NCI-H1092 treated with DMSO at 0.1 percent for 48 hours (cell line): ENCODE data around the gene AKAP17A.
A peak's percentile ranks its signal among the peaks of the same experiment; 100 is the strongest.
"Not testable (repeated sequence)": the region's sequence is repeated elsewhere in the genome, so short reads cannot be mapped to it uniquely, and the experiment has no call there.

ENCODE experiments used
- DNase-seq: peaks from one replicate; lab custom pipeline; 2025; lab: John Stamatoyannopoulos, UW

Gene AKAP17A, protein sequence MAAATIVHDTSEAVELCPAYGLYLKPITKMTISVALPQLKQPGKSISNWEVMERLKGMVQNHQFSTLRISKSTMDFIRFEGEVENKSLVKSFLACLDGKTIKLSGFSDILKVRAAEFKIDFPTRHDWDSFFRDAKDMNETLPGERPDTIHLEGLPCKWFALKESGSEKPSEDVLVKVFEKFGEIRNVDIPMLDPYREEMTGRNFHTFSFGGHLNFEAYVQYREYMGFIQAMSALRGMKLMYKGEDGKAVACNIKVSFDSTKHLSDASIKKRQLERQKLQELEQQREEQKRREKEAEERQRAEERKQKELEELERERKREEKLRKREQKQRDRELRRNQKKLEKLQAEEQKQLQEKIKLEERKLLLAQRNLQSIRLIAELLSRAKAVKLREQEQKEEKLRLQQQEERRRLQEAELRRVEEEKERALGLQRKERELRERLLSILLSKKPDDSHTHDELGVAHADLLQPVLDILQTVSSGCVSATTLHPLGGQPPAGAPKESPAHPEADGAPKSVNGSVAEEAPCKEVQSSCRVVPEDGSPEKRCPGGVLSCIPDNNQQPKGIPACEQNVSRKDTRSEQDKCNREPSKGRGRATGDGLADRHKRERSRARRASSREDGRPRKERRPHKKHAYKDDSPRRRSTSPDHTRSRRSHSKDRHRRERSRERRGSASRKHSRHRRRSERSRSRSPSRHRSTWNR

DNA sequence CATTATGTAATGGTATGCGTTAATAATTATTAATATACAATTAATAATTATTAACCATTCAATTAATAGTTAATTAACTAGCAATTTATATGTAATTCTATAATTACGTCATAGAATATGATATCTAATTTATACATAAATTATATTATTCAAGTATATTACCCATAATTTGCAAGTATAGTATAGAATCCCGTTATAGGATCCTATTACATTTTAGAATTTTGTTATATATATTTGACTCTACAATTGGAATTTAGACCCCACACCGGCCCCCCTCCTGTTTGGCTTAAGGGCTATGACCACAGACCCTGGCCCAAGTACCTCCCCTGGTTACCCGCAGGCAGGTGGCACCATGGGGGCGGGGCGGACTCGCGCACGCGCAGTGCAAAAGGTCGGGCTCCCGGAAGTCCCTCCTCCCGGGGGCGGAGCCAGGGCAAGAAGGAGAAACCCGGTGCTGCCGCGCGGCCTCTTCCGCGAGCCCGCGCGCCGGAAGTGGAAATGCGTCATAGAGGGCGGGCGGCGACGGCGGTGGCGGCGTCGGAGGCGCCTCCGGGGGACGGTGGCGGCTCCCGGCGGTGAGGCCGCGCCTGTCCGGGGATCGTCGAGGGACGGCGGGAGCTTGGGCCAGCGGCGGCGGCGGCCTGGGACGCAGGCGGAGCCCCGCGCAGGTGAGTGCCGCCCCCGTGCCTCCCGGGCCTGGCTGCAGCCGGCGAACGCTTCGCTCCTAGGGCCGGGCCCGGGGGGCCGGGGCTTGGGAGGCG lies at the start of gene AKAP17A:
TSS of gene AKAP17A (plus strand) at position 503 of the 761 bp plus-strand sequence. CDS start 1,859 bp downstream, outside the sequence.
- DNase-seq, result peak; percentile 96

DNA sequence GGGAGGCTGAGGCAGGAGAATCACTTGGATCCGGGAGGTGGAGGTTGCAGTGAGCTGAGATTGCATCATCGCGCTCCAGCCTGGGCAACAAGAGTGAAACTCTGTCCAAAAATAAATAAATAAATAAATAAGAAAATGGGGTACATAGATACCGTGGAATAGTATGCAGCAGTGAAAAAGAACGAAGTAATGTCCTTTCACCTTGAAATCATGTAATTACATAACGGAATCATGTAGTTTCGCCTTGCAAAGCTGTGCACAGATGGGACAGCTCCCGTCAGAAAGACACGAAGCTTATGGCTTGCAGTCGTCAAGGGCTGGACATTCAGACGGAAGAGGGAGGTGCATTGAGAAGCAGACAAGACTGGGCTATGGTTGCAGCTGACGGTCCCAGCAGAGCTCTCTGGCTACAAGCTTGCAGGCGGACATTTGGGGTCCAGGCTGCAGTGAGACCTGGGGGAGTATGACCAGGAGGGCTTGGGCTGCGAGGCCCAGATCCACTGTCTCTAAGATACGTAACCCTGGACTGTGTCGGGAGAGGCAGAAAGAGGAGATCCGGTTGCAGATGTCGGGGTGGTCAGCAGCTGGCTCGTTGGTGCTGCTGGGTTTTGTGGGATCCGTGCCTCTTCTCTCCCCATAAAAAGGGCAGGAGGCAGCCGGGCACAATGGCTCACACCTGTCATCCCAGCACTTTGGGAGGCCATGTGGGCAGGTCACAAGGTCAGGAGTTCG lies 48.2 kb upstream of the AKAP17A start:
- no peak for DNase-seq

DNA sequence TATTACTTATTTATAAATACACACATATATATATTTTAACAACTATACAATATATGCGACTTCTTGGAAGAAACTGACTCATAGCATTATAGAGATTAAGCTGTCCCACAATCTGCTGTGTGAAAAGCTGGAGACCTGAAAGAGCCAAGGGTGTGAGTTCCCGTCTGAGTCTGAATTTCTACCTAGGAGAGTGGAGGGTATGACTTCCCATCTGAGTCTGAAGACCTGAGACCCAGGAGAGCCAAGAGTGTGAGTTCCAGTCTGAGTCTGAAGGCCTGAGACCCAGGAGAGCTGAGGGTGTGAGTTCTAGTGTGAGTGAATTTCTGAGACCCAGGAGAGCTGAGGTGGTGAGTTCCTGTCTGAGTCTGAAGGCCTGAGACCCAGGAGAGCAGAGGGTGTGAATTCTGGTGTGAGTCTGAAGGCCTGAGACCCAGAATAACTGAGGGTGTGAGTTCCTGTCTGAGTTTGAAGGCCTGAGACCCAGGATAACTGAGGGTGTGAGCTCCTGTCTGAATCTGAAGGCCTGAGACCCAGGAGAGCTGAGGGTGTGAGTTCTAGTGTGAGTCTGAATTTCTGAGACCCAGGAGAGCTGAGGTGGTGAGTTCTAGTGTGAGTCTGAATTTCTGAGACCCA lies 45.5 kb upstream of the AKAP17A start:
- DNase-seq, result no peak

DNA sequence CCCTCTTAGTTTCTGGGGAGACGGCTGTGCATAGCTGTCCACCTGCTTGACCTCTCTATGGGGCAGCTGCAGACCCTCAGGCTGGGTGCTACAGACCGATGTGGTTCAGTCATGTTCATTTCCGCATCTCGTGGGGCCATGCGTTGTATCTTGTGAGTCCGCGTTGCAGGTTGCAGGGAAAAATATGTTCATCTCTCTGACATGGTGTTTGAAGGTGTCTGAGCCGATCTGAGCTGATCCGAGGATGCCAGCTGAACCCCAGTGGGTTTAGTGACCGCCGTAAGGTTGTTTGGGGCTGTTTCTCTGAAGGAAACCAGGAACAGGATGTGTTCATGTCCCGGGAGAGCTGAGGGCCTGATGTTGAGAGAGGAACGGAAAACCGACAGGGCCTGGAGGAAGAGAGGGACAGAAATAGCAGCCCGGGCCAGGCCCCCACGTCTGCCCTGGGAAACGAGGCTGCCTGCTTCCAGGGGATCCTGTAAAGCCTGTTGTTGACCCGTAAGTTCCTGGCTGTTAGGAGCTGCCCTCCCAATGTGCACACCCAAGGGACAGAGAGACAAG lies 44.6 kb upstream of the AKAP17A start:
- no peak for DNase-seq

DNA sequence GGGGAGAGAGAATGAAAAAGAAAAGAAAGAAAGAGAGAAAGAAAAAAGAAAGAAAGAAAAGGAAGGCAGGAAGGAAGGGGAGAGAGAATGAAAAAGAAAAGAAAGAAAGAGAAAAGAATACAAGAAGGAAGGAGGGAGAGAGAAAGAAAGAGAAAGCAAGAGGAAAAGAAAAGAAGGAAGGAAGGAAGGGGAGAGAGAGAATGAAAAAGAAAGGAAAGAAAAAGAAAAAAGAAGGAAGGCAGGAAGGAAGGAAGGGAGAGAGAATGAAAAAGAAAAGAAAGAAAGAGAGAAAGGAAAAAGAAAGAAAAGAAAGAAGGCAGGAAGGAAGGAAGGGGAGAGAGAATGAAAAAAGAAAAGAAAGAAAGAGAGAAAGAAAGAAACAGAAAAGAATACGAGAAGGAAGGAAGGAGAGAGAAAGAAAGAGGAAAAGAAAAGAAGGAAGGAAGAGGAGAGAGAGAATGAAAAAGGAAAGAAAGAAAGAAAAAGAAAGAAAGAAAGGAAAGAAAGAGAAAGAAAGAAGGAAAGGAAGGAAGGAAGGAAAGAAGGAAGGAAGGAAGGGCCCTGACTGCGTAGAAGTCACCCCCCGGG lies 39.4 kb upstream of the AKAP17A start:
- no peak for DNase-seq

DNA sequence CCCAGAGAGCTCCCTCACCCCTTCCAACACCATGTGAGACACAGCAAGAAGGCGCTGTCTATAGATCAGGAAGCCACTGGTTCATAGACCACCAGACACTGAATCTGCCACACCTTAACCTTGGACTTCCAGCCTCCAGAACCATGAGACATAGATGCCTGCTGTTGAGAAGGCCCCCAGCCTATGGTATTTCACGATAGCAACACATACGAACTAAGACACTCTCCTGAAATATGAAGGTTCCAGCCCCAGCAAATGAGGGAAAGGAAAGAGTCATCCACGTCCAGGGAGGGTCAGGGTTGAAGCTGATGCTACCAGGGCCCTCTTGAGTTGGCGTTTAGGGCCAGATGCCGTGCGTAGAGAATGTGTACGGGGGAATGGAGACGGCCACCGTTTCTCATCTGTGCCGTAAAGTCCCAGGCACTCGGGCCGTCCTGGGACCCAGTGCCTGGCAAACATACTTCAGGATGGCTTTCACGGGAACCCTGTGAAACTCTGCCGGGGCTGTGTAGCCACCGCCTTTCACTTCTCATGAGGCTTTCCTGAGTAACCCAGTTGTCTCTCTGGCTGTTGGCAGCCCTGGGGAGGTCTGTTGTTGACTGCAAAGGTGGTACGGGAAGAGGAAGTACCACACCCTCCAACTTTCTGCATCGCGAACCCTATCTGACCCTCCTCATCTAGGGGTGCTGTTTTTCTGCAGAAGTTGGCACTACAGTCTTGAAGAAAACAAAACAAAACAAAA lies 36.8 kb upstream of the AKAP17A start:
- DNase-seq, result no peak

DNA sequence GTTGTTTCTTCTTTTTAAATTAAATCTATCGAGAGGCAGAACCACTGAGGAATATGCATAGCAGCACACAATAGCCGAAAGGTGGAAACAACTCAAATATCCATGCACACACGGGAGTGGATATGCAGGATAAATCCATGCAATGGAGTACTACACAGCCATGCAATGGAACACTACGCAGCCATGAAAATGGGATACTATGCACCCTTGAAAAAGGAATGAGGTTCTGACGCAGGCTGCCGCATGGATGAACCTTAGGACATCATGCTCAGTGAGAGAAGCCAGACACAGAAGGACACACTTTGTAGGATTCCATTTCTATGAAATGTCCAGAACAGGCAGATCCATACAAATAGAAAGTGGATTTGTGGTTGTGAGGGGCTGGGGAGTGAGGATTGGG lies 36.0 kb upstream of the AKAP17A start:
- DNase-seq, result no peak

DNA sequence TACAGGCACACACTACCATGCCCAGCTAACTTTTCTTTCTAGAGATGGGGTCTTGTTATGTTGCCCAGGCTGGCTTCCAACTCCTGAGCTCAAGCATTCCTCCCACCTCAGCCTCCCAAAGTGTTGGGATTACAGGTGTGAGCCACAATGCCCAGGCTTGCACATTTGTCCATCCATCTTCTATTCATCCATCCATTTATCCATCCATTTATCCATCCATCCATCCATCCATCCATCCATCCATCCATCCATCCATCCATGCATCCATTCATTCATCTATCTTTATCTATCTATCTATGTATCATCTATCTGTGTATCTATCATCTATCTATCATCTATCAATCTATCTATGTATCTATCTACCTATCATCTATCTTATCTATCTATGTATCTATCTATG lies 34.0 kb upstream of the AKAP17A start:
- DNase-seq, result not testable (repeated sequence)

DNA sequence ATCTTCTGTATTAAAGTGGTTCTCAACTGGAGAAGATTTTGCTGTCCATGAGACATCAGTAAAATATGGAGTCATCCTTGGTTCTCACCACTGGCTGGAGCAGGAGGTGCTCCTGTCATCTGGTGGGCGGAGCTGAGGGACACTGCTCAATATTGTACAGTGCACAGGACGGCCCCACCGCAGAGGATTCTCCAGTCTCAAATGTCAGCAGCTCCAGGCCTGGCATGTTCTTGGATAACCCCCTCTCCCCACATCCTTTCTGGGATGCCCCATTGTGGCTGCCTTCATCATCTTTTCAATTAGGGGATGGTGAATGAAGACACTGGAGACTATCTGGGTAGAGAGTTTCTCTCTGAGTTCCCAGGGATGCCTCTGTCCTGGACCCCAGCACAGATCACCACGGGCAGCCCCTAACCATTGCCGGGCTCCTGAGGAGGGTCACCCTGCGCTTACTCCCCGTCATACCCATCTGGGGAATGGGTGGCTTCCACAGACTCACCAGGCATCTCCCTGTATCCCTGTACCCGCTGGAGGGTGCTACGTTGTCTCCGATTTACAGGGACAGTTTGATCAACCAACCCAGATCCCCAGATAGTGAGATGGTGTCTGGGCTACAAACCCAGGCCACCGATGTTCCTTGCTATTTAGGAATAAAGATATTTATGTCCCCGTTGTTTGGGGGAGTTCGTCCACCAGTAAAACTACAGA lies 32.5 kb upstream of the AKAP17A start:
- DNase-seq, result no peak

DNA sequence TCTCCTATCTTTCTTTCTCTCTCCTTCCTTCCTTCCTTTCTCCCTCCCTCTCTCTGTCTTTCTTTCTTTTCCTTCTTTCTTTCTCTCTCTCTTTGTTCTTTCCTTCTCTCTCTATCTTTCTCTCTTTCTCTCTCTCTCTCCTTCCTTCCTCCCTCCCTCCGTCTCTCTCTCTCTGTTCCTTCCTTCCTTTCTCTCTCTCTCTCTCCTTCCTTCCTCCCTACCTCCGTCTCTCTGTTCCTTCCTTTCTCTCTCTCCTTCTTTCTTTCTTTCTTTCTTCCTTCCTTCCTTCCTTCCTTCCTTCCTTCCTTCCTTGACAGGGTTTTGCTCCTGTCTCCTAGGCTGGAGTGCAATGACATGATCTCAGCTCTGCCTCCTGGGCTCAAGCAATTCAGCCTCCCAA lies 30.2 kb upstream of the AKAP17A start:
- no peak for DNase-seq

DNA sequence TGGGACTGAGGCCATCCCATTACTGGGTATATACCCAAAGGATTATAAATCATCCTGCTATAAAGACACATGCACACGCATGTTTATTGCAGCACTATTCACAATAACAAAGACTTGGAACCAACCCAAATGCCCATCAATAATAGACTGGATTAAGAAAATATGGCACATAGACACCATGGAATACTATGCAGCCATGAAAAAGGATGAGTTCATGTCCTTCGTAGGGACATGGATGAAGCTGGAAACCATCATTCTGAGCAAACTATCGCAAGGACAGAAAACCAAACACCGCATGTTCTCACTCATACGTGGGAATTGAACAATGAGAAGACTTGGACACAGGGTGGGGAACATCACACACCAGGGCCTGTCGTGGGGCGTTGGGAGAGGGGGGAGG lies 27.3 kb upstream of the AKAP17A start:
- not testable (repeated sequence) for DNase-seq

DNA sequence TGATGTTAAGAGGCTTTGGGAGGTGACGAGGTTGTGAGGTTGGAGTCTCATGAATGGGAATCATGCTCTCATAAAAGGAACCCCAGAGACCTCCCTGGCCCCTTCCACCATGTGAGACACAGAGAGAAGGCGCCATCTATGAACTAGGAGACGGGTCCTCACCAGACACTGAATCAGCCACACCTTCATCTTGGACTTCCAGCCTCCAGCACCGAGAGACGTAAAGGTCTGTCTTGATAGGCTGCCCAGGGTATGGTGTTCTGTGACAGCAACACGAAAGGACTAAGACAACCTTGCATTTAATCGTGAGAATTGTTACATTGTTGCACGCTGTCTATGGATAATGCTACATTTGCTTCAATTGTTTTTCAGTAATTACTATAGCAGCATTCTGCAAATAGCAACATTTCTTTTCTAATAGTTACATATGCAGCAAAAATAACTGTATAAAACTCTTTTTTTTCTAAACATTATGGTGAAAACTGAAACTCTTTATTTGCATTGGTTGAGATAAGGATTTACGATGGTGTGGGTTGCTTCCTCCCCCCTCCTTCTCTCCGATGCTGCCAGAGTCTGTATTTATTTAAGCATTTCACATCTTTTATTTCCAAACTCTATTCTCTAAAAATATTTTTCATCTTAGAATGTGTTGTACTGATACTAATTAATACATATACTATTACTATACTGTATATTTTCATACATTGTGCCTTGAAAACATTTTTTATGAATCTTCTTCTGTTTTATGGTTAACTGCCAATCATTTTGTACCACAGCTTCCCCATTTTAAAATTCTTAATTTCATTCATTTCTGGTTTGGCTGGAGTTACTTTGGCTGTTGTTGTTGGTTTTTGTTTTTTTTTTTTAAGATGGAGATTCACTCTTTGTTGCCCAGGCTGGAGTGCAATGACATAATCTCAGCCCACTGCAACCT lies 26.4 kb upstream of the AKAP17A start:
- no peak for DNase-seq

DNA sequence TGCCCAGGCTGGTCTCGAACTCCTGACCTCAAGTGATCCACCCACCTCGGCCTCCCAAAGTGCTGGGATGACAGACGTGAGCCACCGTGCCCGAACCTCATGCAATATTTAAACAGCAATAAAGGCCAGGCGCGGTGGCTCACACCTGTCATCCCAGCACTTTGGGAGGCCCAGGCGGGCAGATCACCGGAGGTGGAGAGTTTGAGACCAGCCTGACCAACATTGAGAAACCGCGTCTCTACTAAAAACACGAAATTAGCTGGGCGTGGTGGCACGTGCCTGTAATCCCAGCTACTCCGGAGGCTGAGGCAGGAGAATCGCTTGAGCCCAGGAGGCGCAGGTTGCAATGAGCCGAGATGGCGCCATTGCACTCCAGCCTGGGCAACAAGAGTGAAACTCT lies 17.2 kb upstream of the AKAP17A start:
- DNase-seq, result not testable (repeated sequence)

DNA sequence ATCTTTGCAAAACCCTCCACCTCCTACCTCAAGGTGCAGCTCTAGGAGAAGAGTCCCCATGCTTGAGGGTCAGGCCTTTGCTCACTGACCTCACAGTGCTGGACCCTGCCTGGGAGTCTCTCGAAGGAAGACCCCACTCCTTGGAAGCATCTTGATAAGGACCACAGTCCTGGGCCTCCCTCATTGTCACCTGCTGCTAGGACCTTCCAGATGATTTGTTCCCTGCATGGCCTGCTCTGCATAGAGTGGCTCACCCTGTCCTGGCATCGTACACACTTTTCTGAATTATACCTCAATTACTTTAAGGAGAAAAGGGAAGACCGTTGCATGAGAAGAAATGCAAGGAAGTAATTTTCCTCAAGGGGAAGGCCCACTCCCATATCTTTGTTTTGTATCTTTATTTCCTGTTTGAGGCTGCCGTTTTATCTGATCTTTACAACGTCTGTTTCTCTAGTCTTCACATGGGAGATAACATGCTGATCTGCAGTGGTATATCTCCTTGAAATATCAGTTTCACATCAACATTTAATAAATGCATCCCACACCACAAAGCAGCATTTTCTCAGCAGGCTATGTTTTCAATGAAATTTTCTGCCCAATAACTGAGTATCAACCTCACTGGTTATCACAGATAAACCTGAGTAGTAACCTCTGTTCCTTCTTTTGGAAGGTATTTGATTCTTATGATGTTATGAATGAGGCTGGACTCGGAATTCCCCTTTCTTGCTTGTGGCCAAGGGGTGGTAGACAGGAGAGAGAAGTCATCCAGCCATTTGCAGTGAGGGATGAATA lies 15.0 kb upstream of the AKAP17A start:
- DNase-seq, result no peak

DNA sequence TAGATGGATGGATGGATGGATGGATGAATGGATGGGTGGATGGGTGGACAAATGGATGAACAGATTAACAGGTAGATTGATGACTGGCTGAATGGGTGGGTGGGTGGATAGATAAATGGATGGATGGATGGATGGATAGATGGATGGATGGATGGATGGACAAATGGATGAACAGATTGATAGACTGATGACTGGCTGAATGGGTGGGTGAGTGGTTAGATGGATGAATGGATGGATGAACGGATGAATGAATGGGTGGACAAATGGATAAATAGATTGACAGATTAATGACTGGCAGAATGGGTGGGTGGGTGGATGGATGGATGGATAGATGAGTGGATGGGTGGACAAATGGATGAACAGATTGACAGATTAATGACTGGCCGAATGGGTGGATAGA lies 13.6 kb upstream of the AKAP17A start:
- DNase-seq, result no peak

DNA sequence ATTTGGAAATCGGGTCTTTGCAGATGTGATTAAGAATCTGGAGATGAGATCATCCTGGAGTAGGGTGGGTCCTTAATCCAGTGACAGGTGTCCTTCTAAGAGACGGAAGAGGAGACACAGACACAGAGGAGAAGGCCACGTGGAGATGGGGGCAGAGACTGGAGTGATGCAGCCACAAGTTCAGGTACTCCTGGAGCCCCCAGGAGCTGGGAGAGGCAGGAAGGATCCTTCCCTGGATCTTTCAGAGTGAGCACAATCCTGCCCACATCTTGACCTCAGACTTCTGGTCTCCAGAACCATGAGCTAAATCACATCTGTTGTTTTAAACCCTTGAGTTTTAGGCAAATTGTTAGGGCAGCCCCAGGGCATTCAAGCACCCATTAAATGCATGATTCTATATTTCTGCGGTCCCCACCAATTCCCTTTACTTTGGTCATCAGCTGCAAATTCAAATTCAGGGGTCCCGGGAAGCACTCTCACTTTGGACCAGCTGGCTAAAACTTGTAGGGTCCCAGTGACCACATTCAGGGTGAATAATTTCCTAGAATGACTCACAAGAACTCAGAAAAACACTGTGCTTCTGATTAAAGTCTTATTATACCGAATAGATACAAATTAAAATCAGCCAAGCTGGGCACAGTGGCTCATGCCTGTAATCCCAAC lies 12.8 kb upstream of the AKAP17A start:
- DNase-seq, result no peak

DNA sequence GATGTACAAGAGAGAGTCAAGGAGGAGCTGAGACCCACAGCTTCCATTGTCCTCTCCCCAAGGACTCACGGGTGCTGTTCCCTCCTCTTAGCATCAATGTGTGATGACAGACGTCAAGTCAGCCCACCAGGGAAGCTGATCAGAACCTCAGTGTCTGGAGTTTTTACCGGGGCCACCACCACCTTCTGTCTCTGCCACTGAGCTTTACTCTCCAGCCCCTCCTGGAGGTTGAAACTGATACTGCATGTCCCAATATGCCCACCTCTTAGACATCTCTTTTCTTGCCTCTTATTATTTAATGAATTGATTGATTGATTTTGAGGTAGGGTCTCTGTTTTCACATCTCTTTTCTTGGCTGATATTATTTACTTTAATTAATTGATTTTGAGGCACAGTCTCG lies 10.3 kb upstream of the AKAP17A start:
- DNase-seq, result peak; percentile 44
